OCI-LY1 (cell line): ENCODE data around the gene DNM2.

Source experiments
- H2AFZ ChIP-seq: fragments of 200-600 bp; sonication (generic), shearing (Covaris generic); 2 replicates; pipeline ENCODE4 v1.6.0; 2014; ENCODE audit warnings: antibody characterized with exemption, mild to moderate bottlenecking, low read length
- H3F3A ChIP-seq: fragments of 200-600 bp; sonication (generic), shearing (Covaris generic); 2 replicates; pipeline ENCODE4 v1.6.0; 2014; ENCODE audit warnings: mild to moderate bottlenecking, antibody characterized with exemption, low read length, moderate library complexity; ENCODE audit not compliant: insufficient read depth
- H3K27ac ChIP-seq: fragments of 200-600 bp; sonication (generic); 2 replicates; pipeline ENCODE4 v1.5.1; 2014; ENCODE audit warnings: low read length, mixed run types, mild to moderate bottlenecking, low read depth; ENCODE audit not compliant: poor library complexity, severe bottlenecking
- H3K27me3 ChIP-seq: fragments of 200-600 bp; sonication (generic); 2 replicates; pipeline ENCODE4 v1.6.0; 2014; ENCODE audit warnings: antibody characterized with exemption, mild to moderate bottlenecking, low read length, moderate library complexity; ENCODE audit not compliant: insufficient read depth
- H3K36me3 ChIP-seq: fragments of 200-600 bp; sonication (generic); 2 replicates; pipeline ENCODE4 v1.6.1; 2014; ENCODE audit warnings: mild to moderate bottlenecking, antibody characterized with exemption, low read length, moderate library complexity, mixed read lengths; ENCODE audit not compliant: insufficient read depth
- H3K4me1 ChIP-seq: fragments of 200-600 bp; sonication (generic); 2 replicates; pipeline ENCODE4 v1.5.1; 2014; ENCODE audit warnings: mild to moderate bottlenecking, low read length, moderate library complexity; ENCODE audit not compliant: insufficient read depth, severe bottlenecking
- H3K4me2 ChIP-seq: fragments of 200-600 bp; sonication (generic), shearing (Covaris generic); 2 replicates; pipeline ENCODE4 v1.6.1; 2014; ENCODE audit warnings: low read length
- H3K4me3 ChIP-seq: fragments of 200-600 bp; sonication (generic); 2 replicates; pipeline ENCODE4 v1.5.1; 2014; ENCODE audit warnings: low read length, low read depth, mild to moderate bottlenecking, mixed read lengths; ENCODE audit not compliant: poor library complexity, severe bottlenecking
- H3K79me2 ChIP-seq: fragments of 200-600 bp; shearing (Covaris generic); 2 replicates; pipeline ENCODE4 v1.6.1; 2016; ENCODE audit warnings: mixed run types, low read length, mixed read lengths; ENCODE audit not compliant: insufficient read depth
- H3K9ac ChIP-seq: fragments of 200-600 bp; sonication (generic), shearing (Covaris generic); 2 replicates; pipeline ENCODE4 v1.6.1; 2014; ENCODE audit warnings: mild to moderate bottlenecking, low read length, mixed read lengths
- H3K9me2 ChIP-seq: fragments of 200-600 bp; sonication (generic), shearing (Covaris generic); 2 replicates; pipeline ENCODE4 v1.6.1; 2014; ENCODE audit warnings: low read depth, mild to moderate bottlenecking, low read length, mixed read lengths
- H3K9me3 ChIP-seq: fragments of 200-600 bp; shearing (Covaris generic); 2 replicates; pipeline ENCODE4 v1.6.1; 2014; ENCODE audit warnings: low read length, mixed read lengths
- H4K20me1 ChIP-seq: fragments of 200-600 bp; sonication (generic), shearing (Covaris generic); 2 replicates; pipeline ENCODE4 v1.6.0; 2016; ENCODE audit warnings: mild to moderate bottlenecking, low read length; ENCODE audit not compliant: insufficient read depth
- CTCF ChIP-seq: fragments of 200-600 bp; sonication (generic), shearing (Covaris generic); IDR thresholded peaks from 2 replicates; pipeline ENCODE4 v1.5.1; 2017; ENCODE audit warnings: mild to moderate bottlenecking, antibody characterized with exemption, low read length, moderate library complexity, mixed read lengths
- EZH2 ChIP-seq: fragments of 200-600 bp; sonication (generic), shearing (Covaris generic); IDR thresholded peaks from 2 replicates; pipeline ENCODE4 v1.8.0; 2017; ENCODE audit warnings: borderline replicate concordance, mixed run types, mild to moderate bottlenecking, antibody characterized with exemption, low read length, moderate library complexity, mixed read lengths

The DNM2 gene

GRCh38 chr19:10815007-10815536 lies 97.2 kb downstream of the DNM2 start:
- no peak overlapping the region for H3K9ac ChIP-seq
- H3K4me3 ChIP-seq = no peak overlapping the region
- no peak overlapping the region for H3K4me2 ChIP-seq
- H3K27ac ChIP-seq = no peak overlapping the region
- H3K4me1 ChIP-seq = no peaks in the 10 kb centered on the region
- TF ChIP-seq EZH2 (no peak), CTCF (no peak)
- H3K79me2 ChIP-seq = no peaks in the 10 kb centered on the region
- H3K36me3 ChIP-seq = peaks cover 26% of the 10 kb centered on the region; the same call in 1 of the 2 replicates
- H4K20me1 ChIP-seq = no peaks in the 10 kb centered on the region
- H3K9me3 ChIP-seq = no peaks in the 10 kb centered on the region
- no peaks in the 10 kb centered on the region for H3F3A ChIP-seq
- no peaks in the 10 kb centered on the region for H3K27me3 ChIP-seq
- H3K9me2 ChIP-seq = no peaks in the 10 kb centered on the region
- H2AFZ ChIP-seq = no peak overlapping the region

- Histone ChIP-seq H2AFZ (no peak overlapping the region), H3K27ac (no peak overlapping the region), H3K27me3 (no peaks in the 10 kb centered on the region), H3K4me1 (no peaks in the 10 kb centered on the region), H4K20me1 (no peaks in the 10 kb centered on the region), H3K9me2 (no peaks in the 10 kb centered on the region), H3K4me3 (no peak overlapping the region), H3K9me3 (no peaks in the 10 kb centered on the region), H3K4me2 (no peak overlapping the region), H3K9ac (no peak overlapping the region), H3F3A (no peaks in the 10 kb centered on the region), H3K79me2 (no peaks in the 10 kb centered on the region), H3K36me3 (peaks cover 28% of the 10 kb centered on the region)
- TF ChIP-seq CTCF (no peak), EZH2 (no peak)
Measured at GRCh38 chr19:10815969-10816644, 98.2 kb downstream of the DNM2 start.

GRCh38 chr19:10816691-10817090 lies 98.8 kb downstream of the DNM2 start:
- H3K79me2 ChIP-seq = no peaks in the 10 kb centered on the region
- no peak overlapping the region for H3K9ac ChIP-seq
- no peaks in the 10 kb centered on the region for H3F3A ChIP-seq
- no peaks in the 10 kb centered on the region for H3K4me1 ChIP-seq
- H4K20me1 ChIP-seq = no peaks in the 10 kb centered on the region
- no peaks in the 10 kb centered on the region for H3K9me2 ChIP-seq
- no peaks in the 10 kb centered on the region for H3K27me3 ChIP-seq
- no peaks in the 10 kb centered on the region for H3K9me3 ChIP-seq
- TF ChIP-seq CTCF (no peak), EZH2 (no peak)
- no peak overlapping the region for H2AFZ ChIP-seq
- peaks cover 29% of the 10 kb centered on the region for H3K36me3 ChIP-seq
- no peak overlapping the region for H3K4me2 ChIP-seq
- no peak overlapping the region for H3K27ac ChIP-seq
- H3K4me3 ChIP-seq = no peak overlapping the region
